ENCODE data around the gene ZRANB1. TPM values are rescaled to one million over a fixed set of nuclear protein-coding genes. Genes with fewer than 3 reads are reported as not detected.
A peak's percentile ranks its signal among the peaks of the same experiment; 100 is the strongest.
"Not testable (repeated sequence)": the region's sequence is repeated elsewhere in the genome, so short reads cannot be mapped to it uniquely, and the experiment has no call there.

Gene ZRANB1
- 10 to 100 TPM in 2 of 3 donors, 1 to 10 TPM in 1; 5.4 to 16.0 (median 10.9) TPM for polyA plus RNA-seq

- 74 to 87% (median 87%) methylated on average over 4 of the region's 4 CpGs for WGBS, 3 donors
- no peak within 1 kb of the TSS for H3K27ac ChIP-seq (ENCODE audit: low read depth, low read length)
These were observed at the start of gene ZRANB1 for GRCh38 chr10:124941823-124942222. TSS of gene ZRANB1 (plus strand) at chr10:124942123. CDS start at chr10:124942494, 371 bp downstream.

- no peak overlapping the region for H3K27ac ChIP-seq (ENCODE audit: low read depth, low read length)
- 76 to 91% (median 82%) methylated on average over 2 of the region's 2 CpGs for WGBS, 3 donors
These were observed 49.0 kb upstream of the ZRANB1 start for GRCh38 chr10:124892905-124893304.

GRCh38 chr10:124894569-124895215 is 47.2 kb upstream of the ZRANB1 start:
- no peak overlapping the region for H3K27ac ChIP-seq (ENCODE audit: low read depth, low read length)
- WGBS, 3 donors: 85 to 92% (median 86%) methylated on average over 13 of the region's 13 CpGs

GRCh38 chr10:124896751-124897150 is 45.2 kb upstream of the ZRANB1 start:
- WGBS, 3 donors: 54 to 76% (median 71%) methylated on average over 4 of the region's 4 CpGs
- no peak overlapping the region for H3K27ac ChIP-seq (ENCODE audit: low read depth, low read length)

GRCh38 chr10:124898471-124898870 is 43.5 kb upstream of the ZRANB1 start:
- H3K27ac ChIP-seq (ENCODE audit: low read depth, low read length): no peak overlapping the region
- 16 to 81% (median 70%) methylated on average over 9 of the region's 9 CpGs for WGBS, 3 donors

GRCh38 chr10:124899151-124899550 is 42.8 kb upstream of the ZRANB1 start:
- 91 to 96% (median 95%) methylated on average over 11 of the region's 11 CpGs for WGBS, 3 donors
- H3K27ac ChIP-seq (ENCODE audit: low read depth, low read length): no peak overlapping the region

GRCh38 chr10:124902462-124902861 is 39.5 kb upstream of the ZRANB1 start:
- H3K27ac ChIP-seq (ENCODE audit: low read depth, low read length): no peak overlapping the region
- 84 to 100% (median 96%) methylated on average over 1 of the region's 1 CpG for WGBS, 3 donors

- H3K27ac ChIP-seq (ENCODE audit: low read depth, low read length): no peak overlapping the region
- 18 to 33% (median 23%) methylated on average over 2 of the region's 2 CpGs for WGBS, 3 donors
These were observed 38.8 kb upstream of the ZRANB1 start for GRCh38 chr10:124903111-124903510.

GRCh38 chr10:124904796-124905195 is 37.1 kb upstream of the ZRANB1 start:
- no peak overlapping the region for H3K27ac ChIP-seq (ENCODE audit: low read depth, low read length)
- WGBS, 3 donors: 66 to 98% (median 94%) methylated on average over 2 of the region's 2 CpGs

GRCh38 chr10:124906551-124907001 is 35.3 kb upstream of the ZRANB1 start:
- H3K27ac ChIP-seq (ENCODE audit: low read depth, low read length): no peak overlapping the region
- WGBS, 3 donors: 73 to 82% (median 79%) methylated on average over 9 of the region's 9 CpGs

- WGBS, 3 donors: 73 to 84% (median 81%) methylated on average over 8 of the region's 8 CpGs
- H3K27ac ChIP-seq (ENCODE audit: low read depth, low read length): no peak overlapping the region
These were observed 32.4 kb upstream of the ZRANB1 start for GRCh38 chr10:124909563-124909962.

GRCh38 chr10:124911124-124912067 is 30.5 kb upstream of the ZRANB1 start:
- 33 to 58% (median 33%) methylated on average over 14 of the region's 14 CpGs for WGBS, 3 donors

GRCh38 chr10:124912101-124912886 is 29.6 kb upstream of the ZRANB1 start:
- 48 to 65% (median 53%) methylated on average over 5 of the region's 5 CpGs for WGBS, 3 donors

More at GRCh38 chr10:124911124-124912067, 30.5 kb upstream of the ZRANB1 start:
- no peak overlapping the region for H3K27ac ChIP-seq (ENCODE audit: low read depth, low read length)

GRCh38 chr10:124913167-124913566 is 28.8 kb upstream of the ZRANB1 start:
- no peak overlapping the region for H3K27ac ChIP-seq (ENCODE audit: low read depth, low read length)
- 69 to 88% (median 87%) methylated on average over 3 of the region's 3 CpGs for WGBS, 3 donors

More at GRCh38 chr10:124912101-124912886, 29.6 kb upstream of the ZRANB1 start:
- no peak overlapping the region for H3K27ac ChIP-seq (ENCODE audit: low read depth, low read length)

- WGBS, 3 donors: 87 to 95% (median 91%) methylated on average over 15 to 16 of the region's 16 CpGs
- H3K27ac ChIP-seq (ENCODE audit: low read depth, low read length): not testable (repeated sequence)
These were observed 27.5 kb upstream of the ZRANB1 start for GRCh38 chr10:124914398-124914797.

- 3 to 5% (median 4%) methylated on average over 13 of the region's 13 CpGs for WGBS, 3 donors
- peak overlapping the region; percentile 78 for H3K27ac ChIP-seq (ENCODE audit: low read depth, low read length)
These were observed 25.8 kb upstream of the ZRANB1 start for GRCh38 chr10:124916098-124916584.

- peak overlapping the region; percentile 96 for H3K27ac ChIP-seq (ENCODE audit: low read depth, low read length)
- WGBS, 3 donors: 0% methylated on average over 61 to 114 of the region's 126 CpGs
These were observed 25.1 kb upstream of the ZRANB1 start for GRCh38 chr10:124916585-124917427.
